ENCODE measurements around the gene DDAH1.

GRCh38 chr1:85460555-85461088, 4.3 kb downstream of the DDAH1 start:
- TF ChIP-seq CTCF (IDR thresholded peaks at IDR 0.05) (no peak), POLR2A (IDR thresholded peaks at IDR 0.05) (no peak)
